ENCODE measurements around the gene MARF1.

Gene MARF1

DNA sequence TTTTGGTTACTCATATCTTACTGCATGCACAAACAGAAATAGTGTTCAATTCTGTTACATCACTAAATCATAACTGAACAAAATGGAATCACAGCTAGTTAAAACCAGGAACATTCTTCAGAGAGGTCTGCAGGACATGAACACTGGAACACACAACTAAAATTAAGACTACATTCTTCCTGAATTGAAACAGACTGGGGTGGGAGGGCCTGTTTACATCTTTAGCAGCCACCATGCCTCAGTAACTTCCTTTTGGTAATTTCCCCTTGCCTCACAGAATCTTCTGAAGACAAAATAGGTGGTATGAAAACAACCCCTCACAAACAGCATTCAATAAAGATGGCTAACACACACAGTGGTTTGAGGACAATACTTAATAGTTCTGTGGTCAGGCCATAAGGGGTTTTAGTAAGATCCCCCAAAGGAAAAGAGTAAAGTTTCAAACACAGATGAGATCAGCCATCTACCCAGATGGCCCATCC is 6.5 kb downstream of the MARF1 start:
- H3K4me3 ChIP-seq (ENCODE audit: low read depth, low read length): no peak overlapping the region
- TF ChIP-seq, protein P1, sequence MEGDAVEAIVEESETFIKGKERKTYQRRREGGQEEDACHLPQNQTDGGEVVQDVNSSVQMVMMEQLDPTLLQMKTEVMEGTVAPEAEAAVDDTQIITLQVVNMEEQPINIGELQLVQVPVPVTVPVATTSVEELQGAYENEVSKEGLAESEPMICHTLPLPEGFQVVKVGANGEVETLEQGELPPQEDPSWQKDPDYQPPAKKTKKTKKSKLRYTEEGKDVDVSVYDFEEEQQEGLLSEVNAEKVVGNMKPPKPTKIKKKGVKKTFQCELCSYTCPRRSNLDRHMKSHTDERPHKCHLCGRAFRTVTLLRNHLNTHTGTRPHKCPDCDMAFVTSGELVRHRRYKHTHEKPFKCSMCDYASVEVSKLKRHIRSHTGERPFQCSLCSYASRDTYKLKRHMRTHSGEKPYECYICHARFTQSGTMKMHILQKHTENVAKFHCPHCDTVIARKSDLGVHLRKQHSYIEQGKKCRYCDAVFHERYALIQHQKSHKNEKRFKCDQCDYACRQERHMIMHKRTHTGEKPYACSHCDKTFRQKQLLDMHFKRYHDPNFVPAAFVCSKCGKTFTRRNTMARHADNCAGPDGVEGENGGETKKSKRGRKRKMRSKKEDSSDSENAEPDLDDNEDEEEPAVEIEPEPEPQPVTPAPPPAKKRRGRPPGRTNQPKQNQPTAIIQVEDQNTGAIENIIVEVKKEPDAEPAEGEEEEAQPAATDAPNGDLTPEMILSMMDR (IDR thresholded peaks at IDR 0.05; ENCODE audit: borderline replicate concordance, insufficient read depth, low read depth, low read length): no peak

- no peak overlapping the region for H3K4me3 ChIP-seq (ENCODE audit: low read depth, low read length)
- TF ChIP-seq, protein P1 (IDR thresholded peaks at IDR 0.05; ENCODE audit: borderline replicate concordance, insufficient read depth, low read depth, low read length): no peak
Observed at GRCh38 chr16:15635926-15636325, 7.0 kb downstream of the MARF1 start.

DNA sequence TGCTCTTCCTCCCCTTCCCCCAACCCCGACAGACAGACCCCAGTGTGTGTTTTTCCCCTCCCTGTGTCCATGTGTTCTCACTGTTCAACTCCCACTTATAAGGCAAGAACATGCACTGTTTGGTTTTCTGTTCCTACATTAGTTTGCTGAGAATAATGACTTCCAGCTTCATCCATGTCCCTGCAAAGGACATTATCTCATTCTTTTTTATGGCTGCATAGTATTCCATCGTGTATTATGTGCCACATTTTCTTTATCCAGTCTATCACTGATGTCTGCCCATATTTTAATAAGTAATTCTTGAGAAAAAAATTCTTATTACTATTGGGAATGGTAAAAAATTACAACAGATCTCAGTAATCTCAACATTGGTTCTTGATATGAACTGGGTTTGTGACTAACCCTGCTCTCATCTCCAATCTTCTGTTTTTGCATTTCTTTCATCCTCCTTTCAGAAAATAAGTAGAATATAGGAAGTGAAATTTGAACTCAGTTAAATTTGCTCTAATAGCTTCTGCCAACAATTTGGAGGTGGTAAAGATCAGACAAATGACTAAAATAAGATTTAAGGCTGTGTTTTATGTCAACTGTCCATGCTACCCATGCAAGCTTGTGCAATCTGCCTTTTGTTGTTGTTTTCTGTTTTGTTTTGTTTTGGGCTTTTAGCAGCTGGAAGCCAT is 11.1 kb downstream of the MARF1 start:
- TF ChIP-seq, protein P1 (IDR thresholded peaks at IDR 0.05; ENCODE audit: borderline replicate concordance, insufficient read depth, low read depth, low read length): no peak

DNA sequence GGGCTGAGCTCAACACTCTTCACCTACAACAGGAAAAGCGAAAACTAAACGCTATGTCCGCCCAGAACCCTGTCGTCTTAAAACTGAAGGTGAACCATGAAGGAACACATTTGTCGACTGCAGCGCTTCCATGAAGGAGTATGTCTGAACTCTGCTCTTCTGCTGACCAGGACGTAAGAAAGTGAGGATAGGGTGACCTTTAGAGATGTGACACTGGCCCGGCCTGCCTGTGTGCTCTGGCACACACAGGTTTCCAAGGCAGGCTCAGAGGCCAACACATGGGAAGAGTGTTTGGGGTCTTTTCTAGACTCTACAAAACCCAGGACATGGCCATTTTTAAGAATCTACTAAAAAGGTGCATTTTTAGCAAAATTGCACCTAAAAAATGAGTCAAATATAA is 21.1 kb downstream of the MARF1 start:
- TF ChIP-seq, protein P1 (IDR thresholded peaks at IDR 0.05; ENCODE audit: borderline replicate concordance, insufficient read depth, low read depth, low read length): no peak
- H3K4me3 ChIP-seq (ENCODE audit: low read depth, low read length): no peak overlapping the region

More for the DNA sequence above, 11.1 kb downstream of the MARF1 start:
- H3K4me3 ChIP-seq (ENCODE audit: low read depth, low read length): no peak overlapping the region

GRCh38 chr16:15621456-15621855 is 21.5 kb downstream of the MARF1 start:
- TF ChIP-seq, protein P1 (IDR thresholded peaks at IDR 0.05; ENCODE audit: borderline replicate concordance, insufficient read depth, low read depth, low read length): no peak
- no peak overlapping the region for H3K4me3 ChIP-seq (ENCODE audit: low read depth, low read length)

GRCh38 chr16:15620611-15621195 is 22.3 kb downstream of the MARF1 start:
- H3K4me3 ChIP-seq (ENCODE audit: low read depth, low read length): no peak overlapping the region
- TF ChIP-seq, protein P1 (IDR thresholded peaks at IDR 0.05; ENCODE audit: borderline replicate concordance, insufficient read depth, low read depth, low read length): no peak

- TF ChIP-seq, protein P1 (IDR thresholded peaks at IDR 0.05; ENCODE audit: borderline replicate concordance, insufficient read depth, low read depth, low read length): no peak
- H3K4me3 ChIP-seq (ENCODE audit: low read depth, low read length): no peak overlapping the region
Observed at GRCh38 chr16:15618392-15618791, 24.6 kb downstream of the MARF1 start.
